Measurements from ENCODE around the gene PDE4C. TPM values are rescaled to one million over a fixed set of nuclear protein-coding genes. Genes with fewer than 3 reads are reported as not detected.

Gene PDE4C
- total RNA-seq, 1 donor from 2014 or later: 0.14 TPM

DNA sequence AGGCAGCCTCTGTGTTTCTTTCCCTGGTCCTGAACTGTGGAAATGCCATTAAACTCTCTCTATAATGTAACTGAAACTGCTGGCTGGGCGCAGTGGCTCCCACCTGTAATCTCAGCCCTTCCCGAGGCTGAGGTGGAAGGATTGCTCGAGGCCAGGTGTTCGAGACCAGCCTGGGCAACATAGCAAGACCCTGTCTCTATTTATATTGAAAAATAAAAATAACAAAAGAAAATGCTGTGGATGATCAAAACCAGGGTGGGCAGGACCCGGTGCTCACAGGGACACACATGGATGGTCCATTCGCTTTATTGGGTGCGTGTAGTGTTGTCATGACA lies 29.8 kb downstream of the PDE4C start:
- H3K36me3 Mint-ChIP-seq (ENCODE audit: low read depth): peaks cover 9% of the 10 kb centered on the region
- no peaks in the 10 kb centered on the region for H3K9me3 Mint-ChIP-seq
- no peak for DNase-seq (ENCODE audit: low spot score)
- peaks cover 18% of the 10 kb centered on the region for H3K4me1 Mint-ChIP-seq (ENCODE audit: low read depth)
- intact Hi-C loops (cut with micrococcal nuclease): no loop called here
- H3K27ac Mint-ChIP-seq: no peak overlapping the region
- H3K4me3 Mint-ChIP-seq (ENCODE audit: low read depth): peak overlapping the region; percentile 21
- no peaks in the 10 kb centered on the region for H3K27me3 Mint-ChIP-seq (ENCODE audit: low read depth)

DNA sequence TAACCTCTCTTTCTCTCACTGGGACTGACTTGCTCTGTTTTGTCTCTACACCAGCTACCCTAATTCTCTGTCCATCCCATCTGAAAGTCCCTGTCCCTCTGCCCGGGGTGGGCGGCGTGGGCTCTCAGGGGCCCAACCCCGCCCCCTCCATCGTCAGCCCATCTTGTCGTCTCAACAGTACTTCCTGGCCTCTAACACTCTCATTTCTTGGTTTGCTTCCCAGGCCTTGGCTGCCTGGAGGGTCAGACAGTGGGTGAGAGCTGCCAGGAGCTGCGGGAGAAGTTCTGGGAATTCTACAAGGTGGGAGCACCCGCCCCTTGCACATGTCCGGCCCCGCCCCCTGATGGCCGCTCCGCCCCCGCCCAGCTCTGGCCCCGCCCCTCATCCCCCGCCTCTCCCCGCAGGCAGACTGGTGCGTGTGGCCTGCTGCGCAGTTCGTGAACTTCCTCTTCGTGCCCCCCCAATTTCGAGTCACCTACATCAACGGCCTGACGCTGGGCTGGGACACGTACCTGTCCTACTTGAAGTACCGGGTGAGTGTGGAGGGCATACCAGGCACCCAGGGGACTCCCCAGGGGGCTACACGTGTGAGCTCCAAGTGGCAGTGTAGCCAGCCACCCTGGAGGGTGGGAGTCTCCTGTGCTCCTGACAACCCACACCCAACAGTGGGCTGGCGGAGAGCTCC lies 31.5 kb downstream of the PDE4C start:
- intact Hi-C loops (cut with micrococcal nuclease): loop anchor here (5.0 kb wide), 2 partner anchors 58 to 128 kb away; partner anchors contain the start of gene LSM4
- peak overlapping the region; percentile 82 for H3K4me3 Mint-ChIP-seq (ENCODE audit: low read depth)
- peak; percentile 26 for DNase-seq (ENCODE audit: low spot score)
- peaks cover 18% of the 10 kb centered on the region for H3K4me1 Mint-ChIP-seq (ENCODE audit: low read depth)
- H3K27ac Mint-ChIP-seq: no peak overlapping the region
- no peaks in the 10 kb centered on the region for H3K27me3 Mint-ChIP-seq (ENCODE audit: low read depth)
- peaks cover 9% of the 10 kb centered on the region for H3K36me3 Mint-ChIP-seq (ENCODE audit: low read depth)
- H3K9me3 Mint-ChIP-seq: no peaks in the 10 kb centered on the region

DNA sequence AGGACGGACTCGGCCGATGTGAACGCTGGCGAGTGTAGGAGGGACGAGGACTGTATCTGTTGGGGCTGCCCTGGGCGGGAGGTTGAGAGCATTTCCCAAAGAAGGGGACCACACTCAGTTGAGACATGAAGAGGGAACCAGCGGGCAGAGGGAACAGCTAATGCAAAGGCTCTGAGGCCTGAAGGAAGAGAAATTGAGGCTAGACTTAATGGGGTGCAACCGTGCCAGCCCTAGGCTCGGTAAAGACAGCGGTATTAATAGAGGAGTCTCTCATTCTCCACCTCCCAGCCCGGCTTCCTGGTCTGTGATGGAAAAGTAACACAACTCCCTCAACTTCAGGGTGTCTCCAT lies 32.1 kb downstream of the PDE4C start:
- intact Hi-C loops (cut with micrococcal nuclease): loop anchor here (5.0 kb wide), 2 partner anchors 58 to 128 kb away; partner anchors contain the start of gene LSM4
- H3K4me3 Mint-ChIP-seq (ENCODE audit: low read depth): peak overlapping the region; percentile 82

DNA sequence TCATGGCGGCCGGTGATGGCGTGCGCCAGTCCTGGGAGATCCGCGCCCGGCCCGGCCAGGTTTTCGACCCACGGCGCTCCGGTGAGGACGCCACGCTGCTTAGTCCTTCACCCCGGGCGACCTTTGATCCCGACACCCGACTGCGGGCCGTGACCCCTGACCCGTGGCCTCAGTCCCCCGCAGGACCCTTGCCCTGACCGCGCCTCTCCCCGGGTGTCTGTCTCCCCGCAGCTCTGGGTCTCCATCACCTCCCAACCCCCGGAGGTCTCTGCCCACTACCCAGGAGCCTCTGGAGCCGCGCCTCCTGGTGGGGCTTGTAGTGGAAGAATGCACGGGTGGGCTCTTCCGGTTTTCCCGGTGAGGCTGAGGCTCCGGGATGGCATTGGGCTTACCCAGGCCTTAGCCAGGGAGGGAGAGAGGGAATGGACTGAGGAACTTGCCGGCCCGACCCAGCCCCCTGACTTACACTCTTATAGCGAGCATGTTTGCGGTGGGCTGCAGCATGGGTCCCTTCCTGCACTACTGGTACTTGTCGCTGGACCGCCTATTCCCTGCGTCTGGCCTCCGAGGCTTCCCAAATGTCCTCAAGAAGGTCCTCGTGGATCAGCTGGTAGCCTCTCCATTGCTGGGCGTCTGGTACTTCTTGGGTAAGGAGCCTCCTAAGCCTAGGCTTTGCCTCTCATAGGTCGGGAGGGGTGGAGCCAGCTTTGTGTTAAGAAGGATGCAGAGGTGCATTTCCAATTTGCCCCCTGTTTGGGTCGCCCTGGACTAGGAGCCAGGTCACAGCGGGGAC lies 32.7 kb downstream of the PDE4C start:
- peaks cover 18% of the 10 kb centered on the region for H3K4me1 Mint-ChIP-seq (ENCODE audit: low read depth)
- intact Hi-C loops (cut with micrococcal nuclease): loop anchor here (2.0 to 5.0 kb wide), 4 partner anchors 19 to 129 kb away; partner anchors contain the start of genes LSM4 and PIK3R2
- H3K9me3 Mint-ChIP-seq: no peaks in the 10 kb centered on the region
- DNase-seq (ENCODE audit: low spot score): no peak
- H3K27ac Mint-ChIP-seq: peak overlapping the region; percentile 79
- peak overlapping the region; percentile 82 for H3K4me3 Mint-ChIP-seq (ENCODE audit: low read depth)
- H3K36me3 Mint-ChIP-seq (ENCODE audit: low read depth): peaks cover 7% of the 10 kb centered on the region
- H3K27me3 Mint-ChIP-seq (ENCODE audit: low read depth): no peaks in the 10 kb centered on the region

More for the DNA sequence above, 32.1 kb downstream of the PDE4C start:
- Mint-ChIP-seq H3K4me1 (ENCODE audit: low read depth) (peaks cover 18% of the 10 kb centered on the region), H3K27me3 (ENCODE audit: low read depth) (no peaks in the 10 kb centered on the region), H3K27ac (peak overlapping the region; percentile 76), H3K36me3 (ENCODE audit: low read depth) (peaks cover 9% of the 10 kb centered on the region), H3K9me3 (no peaks in the 10 kb centered on the region)
- no peak for DNase-seq (ENCODE audit: low spot score)

DNA sequence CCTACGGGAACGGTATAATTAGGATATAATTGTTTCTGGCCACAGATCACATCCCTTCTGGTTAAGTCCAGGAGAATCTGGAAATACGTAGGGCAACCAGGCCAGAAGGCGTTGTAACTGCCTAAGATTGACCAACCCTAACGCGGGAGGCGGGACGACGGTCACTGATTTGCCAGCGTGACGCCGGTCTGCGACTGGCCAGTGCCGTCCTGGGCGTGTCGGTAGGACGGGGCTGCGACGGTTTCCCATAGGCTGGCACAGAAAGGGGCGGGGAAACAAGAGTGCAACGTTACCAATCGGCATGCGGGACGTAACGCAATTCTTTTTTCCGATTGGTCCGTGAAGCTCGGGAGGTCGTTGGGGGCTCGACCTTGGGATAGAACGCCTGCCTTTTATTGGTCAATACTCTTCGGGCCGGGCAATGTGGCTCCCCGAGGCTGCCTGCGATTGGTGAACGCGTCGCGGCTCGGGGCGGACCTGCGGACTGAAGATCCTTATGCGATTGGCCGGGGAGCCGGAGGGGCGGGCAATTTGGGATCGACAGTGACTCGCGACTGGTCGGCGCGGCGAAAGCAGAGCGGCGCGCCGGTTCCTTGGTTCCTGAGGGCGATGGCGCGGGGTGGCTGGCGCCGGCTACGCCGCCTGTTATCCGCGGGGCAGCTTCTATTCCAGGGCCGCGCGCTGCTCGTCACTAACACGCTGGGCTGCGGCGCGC lies 33.4 kb downstream of the PDE4C start, which contains the start of gene MPV17L2:
TSS of gene MPV17L2 (plus strand) at position 546 of the 715 bp plus-strand sequence. CDS start at position 610, 64 bp downstream.
- H3K4me1 Mint-ChIP-seq (ENCODE audit: low read depth): peaks cover 18% of the 10 kb centered on the region
- H3K9me3 Mint-ChIP-seq: no peaks in the 10 kb centered on the region
- intact Hi-C loops (cut with micrococcal nuclease): loop anchor here (1.0 to 5.0 kb wide), 5 partner anchors 11 to 129 kb away; partner anchors contain the start of genes LSM4, PIK3R2 and RAB3A
- peak within 1 kb of the TSS; percentile 82 for H3K4me3 Mint-ChIP-seq (ENCODE audit: low read depth)
- H3K27me3 Mint-ChIP-seq (ENCODE audit: low read depth): no peaks in the 10 kb centered on the region
- peak; percentile 99 for DNase-seq (ENCODE audit: low spot score)
- no peaks in the 10 kb centered on the region for H3K36me3 Mint-ChIP-seq (ENCODE audit: low read depth)
- peak within 1 kb of the TSS; percentile 79 for H3K27ac Mint-ChIP-seq

DNA sequence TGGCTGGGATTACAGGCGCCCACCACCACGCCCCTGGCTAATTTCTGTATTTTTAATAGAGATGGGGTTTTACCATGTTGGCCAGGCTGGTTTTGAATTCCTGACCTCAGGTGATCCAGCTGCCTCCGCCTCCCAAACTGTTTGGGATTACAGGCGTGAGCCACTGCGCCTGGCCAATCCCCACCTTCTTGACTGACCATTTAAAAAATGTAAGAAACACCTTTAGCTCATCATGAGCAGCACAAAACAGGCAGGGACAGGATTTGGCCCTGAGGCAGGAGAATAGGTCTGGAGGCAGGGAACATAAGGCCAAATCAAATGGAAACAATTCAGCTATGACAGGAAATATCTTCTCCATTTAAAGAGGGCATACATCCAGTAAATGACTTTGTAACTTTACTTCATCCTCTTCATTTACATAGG lies 34.6 kb downstream of the PDE4C start:
- intact Hi-C loops (cut with micrococcal nuclease): loop anchor here (1.0 to 5.0 kb wide), 5 partner anchors 13 to 131 kb away; partner anchors contain the start of genes LSM4, PIK3R2 and RAB3A
- H3K36me3 Mint-ChIP-seq (ENCODE audit: low read depth): no peaks in the 10 kb centered on the region
- peak overlapping the region; percentile 79 for H3K27ac Mint-ChIP-seq
- no peak for DNase-seq (ENCODE audit: low spot score)
- H3K4me3 Mint-ChIP-seq (ENCODE audit: low read depth): peak overlapping the region; percentile 82
- peaks cover 18% of the 10 kb centered on the region for H3K4me1 Mint-ChIP-seq (ENCODE audit: low read depth)
- no peaks in the 10 kb centered on the region for H3K9me3 Mint-ChIP-seq
- no peaks in the 10 kb centered on the region for H3K27me3 Mint-ChIP-seq (ENCODE audit: low read depth)

DNA sequence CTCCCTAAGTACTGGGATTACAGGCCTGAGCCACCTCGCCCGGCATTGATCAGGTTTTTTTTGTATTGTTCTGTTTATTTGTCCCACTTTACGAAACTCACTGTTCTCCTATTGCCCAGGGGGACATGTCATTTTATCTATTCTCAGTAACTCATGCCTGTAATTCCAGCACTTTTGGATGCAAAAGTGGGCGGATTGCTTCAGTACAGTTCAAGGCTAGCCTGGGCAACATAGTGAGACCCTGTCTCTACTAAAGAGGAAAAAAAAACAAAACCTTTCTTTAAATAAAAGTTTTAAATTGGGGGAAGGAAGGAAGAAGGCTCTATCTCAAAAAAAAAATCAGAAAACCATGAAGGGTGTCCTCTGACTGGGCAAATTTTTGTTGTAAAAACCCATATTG lies 36.0 kb downstream of the PDE4C start:
- Mint-ChIP-seq H3K4me1 (ENCODE audit: low read depth) (peaks cover 18% of the 10 kb centered on the region), H3K27me3 (ENCODE audit: low read depth) (no peaks in the 10 kb centered on the region), H3K4me3 (ENCODE audit: low read depth) (no peak overlapping the region), H3K36me3 (ENCODE audit: low read depth) (no peaks in the 10 kb centered on the region), H3K9me3 (no peaks in the 10 kb centered on the region), H3K27ac (no peak overlapping the region)
- no peak for DNase-seq (ENCODE audit: low spot score)
- intact Hi-C loops (cut with micrococcal nuclease): loop anchor here (5.0 kb wide), 2 partner anchors 62 to 132 kb away; partner anchors contain the start of gene LSM4

DNA sequence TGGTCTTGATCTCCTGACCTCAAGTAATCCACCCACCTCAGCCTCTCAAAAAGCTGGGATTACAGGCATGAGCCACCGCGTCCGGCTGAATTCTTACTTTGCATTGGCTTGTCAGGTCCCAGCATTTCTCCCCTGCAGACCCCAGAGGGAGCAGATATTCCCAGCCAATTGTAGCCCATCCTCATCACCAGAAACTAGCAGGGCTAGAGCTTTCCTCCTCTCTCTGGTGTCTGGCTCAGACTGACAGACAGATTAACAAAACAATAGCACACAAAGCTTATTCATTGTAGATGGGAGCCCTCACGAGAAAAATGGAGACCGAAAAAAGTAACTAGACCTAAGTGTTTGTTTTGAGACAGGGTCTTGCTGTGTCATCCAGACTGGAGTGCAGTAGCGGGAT lies 40.7 kb downstream of the PDE4C start:
- no peak for DNase-seq (ENCODE audit: low spot score)
- no peaks in the 10 kb centered on the region for H3K4me1 Mint-ChIP-seq (ENCODE audit: low read depth)
- H3K27me3 Mint-ChIP-seq (ENCODE audit: low read depth): no peaks in the 10 kb centered on the region
- no peak overlapping the region for H3K27ac Mint-ChIP-seq
- intact Hi-C loops (cut with micrococcal nuclease): no loop called here
- H3K9me3 Mint-ChIP-seq: no peaks in the 10 kb centered on the region
- no peak overlapping the region for H3K4me3 Mint-ChIP-seq (ENCODE audit: low read depth)
- H3K36me3 Mint-ChIP-seq (ENCODE audit: low read depth): no peaks in the 10 kb centered on the region

DNA sequence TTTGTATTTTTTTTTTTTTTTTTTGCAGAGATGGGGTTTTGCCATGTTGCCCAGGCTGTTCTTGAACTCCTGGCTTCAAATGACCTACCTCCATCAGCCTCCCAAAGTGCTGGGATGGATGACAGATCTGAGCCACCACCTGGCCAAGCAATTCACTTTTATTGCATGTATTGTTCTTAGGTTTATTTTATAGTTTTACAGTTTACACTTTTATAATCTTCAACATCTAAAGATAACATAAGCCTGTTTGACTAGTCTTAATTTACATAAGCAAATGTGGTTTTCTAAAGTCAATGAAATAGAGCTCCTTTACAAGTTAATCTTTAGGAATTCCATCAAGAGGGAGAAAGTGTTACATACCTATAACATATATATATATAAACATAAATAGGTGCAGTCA lies 42.7 kb downstream of the PDE4C start:
- Mint-ChIP-seq H3K4me1 (ENCODE audit: low read depth) (no peaks in the 10 kb centered on the region), H3K4me3 (ENCODE audit: low read depth) (no peak overlapping the region), H3K27me3 (ENCODE audit: low read depth) (no peaks in the 10 kb centered on the region), H3K9me3 (no peaks in the 10 kb centered on the region), H3K36me3 (ENCODE audit: low read depth) (no peaks in the 10 kb centered on the region), H3K27ac (no peak overlapping the region)
- DNase-seq (ENCODE audit: low spot score): no peak
- intact Hi-C loops (cut with micrococcal nuclease): no loop called here

DNA sequence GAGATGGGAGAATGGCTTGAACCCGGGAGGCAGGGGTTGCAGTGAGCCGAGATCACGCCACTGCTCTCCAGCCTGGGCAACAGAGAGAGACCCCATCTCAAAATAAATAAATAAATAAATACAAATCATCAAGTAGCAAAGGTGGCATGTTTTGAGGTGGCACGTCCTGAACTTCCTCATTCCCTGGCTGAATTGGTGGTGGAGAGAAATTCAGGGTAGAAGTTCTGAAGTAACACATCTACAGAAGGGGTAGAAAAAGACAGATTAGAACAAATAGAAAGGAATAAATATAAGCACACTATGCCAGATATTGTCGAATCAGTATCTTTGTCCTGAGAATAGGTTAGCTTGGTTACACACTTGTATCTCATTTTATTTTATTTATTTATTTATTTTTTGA lies 46.3 kb downstream of the PDE4C start:
- Mint-ChIP-seq H3K36me3 (ENCODE audit: low read depth) (peaks cover 3% of the 10 kb centered on the region), H3K27ac (no peak overlapping the region), H3K9me3 (no peaks in the 10 kb centered on the region), H3K4me1 (ENCODE audit: low read depth) (peaks cover 5% of the 10 kb centered on the region), H3K27me3 (ENCODE audit: low read depth) (no peaks in the 10 kb centered on the region), H3K4me3 (ENCODE audit: low read depth) (no peak overlapping the region)
- no peak for DNase-seq (ENCODE audit: low spot score)
- intact Hi-C loops (cut with micrococcal nuclease): no loop called here

DNA sequence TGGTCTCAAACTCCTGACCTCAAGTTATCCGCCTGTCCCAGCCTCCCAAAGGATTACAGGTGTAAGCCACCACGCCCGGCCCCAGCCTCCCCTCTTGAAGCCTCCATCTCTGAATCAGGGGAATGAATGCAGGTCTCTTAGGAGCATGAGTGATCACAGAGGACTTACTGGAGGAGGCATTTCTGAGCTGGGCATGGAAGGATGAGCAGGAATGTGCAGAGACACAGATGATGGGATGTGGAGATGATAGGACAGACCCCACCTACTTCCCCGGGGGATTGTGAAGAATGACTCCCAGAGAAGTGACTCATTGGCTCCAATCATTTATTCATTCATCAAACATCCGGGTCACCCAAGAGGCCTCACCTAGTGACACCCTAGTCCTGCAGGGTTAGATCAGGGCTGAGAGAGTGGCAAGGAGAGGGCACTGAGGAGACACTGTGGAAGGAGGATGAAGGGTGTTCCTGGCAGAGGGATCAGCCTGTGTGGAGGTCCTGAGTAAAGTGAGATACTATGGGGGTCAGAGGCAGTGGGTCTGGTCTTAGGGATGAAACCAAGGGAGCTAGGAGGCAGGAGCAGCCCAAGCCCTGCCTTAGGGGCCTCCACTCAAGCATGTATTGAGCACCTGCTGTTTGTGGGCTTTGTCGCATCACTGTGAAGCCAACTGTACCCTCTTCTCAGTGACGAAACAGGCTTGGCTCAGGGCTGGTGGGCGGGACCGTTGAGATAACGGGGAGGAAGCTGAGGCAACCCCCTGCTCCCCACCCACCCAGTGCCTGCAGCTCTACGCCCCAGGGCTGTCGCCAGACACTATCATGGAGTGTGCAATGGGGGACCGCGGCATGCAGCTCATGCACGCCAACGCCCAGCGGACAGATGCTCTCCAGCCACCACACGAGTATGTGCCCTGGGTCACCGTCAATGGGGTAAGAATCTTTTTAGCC lies 49.6 kb downstream of the PDE4C start:
- no peak for DNase-seq (ENCODE audit: low spot score)
- Mint-ChIP-seq H3K36me3 (ENCODE audit: low read depth) (peaks cover 3% of the 10 kb centered on the region), H3K27ac (no peak overlapping the region), H3K4me3 (ENCODE audit: low read depth) (no peak overlapping the region), H3K9me3 (no peaks in the 10 kb centered on the region), H3K4me1 (ENCODE audit: low read depth) (peaks cover 22% of the 10 kb centered on the region), H3K27me3 (ENCODE audit: low read depth) (no peaks in the 10 kb centered on the region)
- intact Hi-C loops (cut with micrococcal nuclease): no loop called here

DNA sequence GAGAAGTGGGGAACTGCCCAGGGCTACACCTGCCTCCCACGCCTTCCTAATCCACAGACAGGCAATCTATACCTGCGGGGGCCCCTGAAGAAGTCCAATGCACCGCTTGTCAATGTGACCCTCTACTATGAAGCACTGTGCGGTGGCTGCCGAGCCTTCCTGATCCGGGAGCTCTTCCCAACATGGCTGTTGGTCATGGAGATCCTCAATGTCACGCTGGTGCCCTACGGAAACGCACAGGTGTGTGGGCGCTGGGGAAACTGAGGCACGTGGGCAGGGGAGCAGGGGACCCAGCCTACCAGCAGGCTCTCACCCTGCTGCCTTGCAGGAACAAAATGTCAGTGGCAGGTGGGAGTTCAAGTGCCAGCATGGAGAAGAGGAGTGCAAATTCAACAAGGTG lies 51.3 kb downstream of the PDE4C start:
- Mint-ChIP-seq H3K27ac (no peak overlapping the region), H3K9me3 (no peaks in the 10 kb centered on the region), H3K36me3 (ENCODE audit: low read depth) (peaks cover 10% of the 10 kb centered on the region)

More for the DNA sequence above, 51.3 kb downstream of the PDE4C start:
- DNase-seq (ENCODE audit: low spot score): no peak
- H3K27me3 Mint-ChIP-seq (ENCODE audit: low read depth): no peaks in the 10 kb centered on the region
- peak overlapping the region; percentile 85 for H3K4me3 Mint-ChIP-seq (ENCODE audit: low read depth)
- H3K4me1 Mint-ChIP-seq (ENCODE audit: low read depth): peaks cover 22% of the 10 kb centered on the region
- intact Hi-C loops (cut with micrococcal nuclease): loop anchor here (2.0 kb wide), 1 partner anchor 18 kb away; the partner anchor contains the start of gene MPV17L2

All from activated T-helper 2 cell treated with anti-CD3 and anti-CD28 coated beads, Interferon-gamma antibody, Interleukin-2, Interleukin-4, amounts not matched to agents 10 μg/mL and 5 μg/mL and 100 μg/mL, durations not matched to agents 14 hours and 24 hours and 36 hours (primary cell).